Neural cell (in vitro differentiated cells): ENCODE data around the gene MAJIN.

ENCODE experiments used
- CTCF ChIP-seq: fragments of 450-650 bp; IDR thresholded peaks from 2 replicates; pipeline ENCODE4 v1.5.1; 2014; ENCODE audit warnings: antibody characterized with exemption, mild to moderate bottlenecking, moderate library complexity; ENCODE audit not compliant: poor library complexity, severe bottlenecking
- EP300 ChIP-seq: fragments of 450-650 bp; conservative IDR thresholded peaks from 2 replicates; pipeline ENCODE4 v1.6.1; 2014; ENCODE audit warnings: antibody characterized with exemption, mild to moderate bottlenecking, moderate library complexity; ENCODE audit not compliant: poor library complexity, severe bottlenecking
- EZH2 ChIP-seq: fragments of 200-600, 300-800 bp; shearing (Covaris generic), sonication (generic); IDR thresholded peaks from 2 replicates; pipeline ENCODE4 v1.6.1; 2014; ENCODE audit warnings: antibody characterized with exemption, low read length, borderline replicate concordance, mild to moderate bottlenecking; ENCODE audit not compliant: insufficient read depth, poor library complexity, severe bottlenecking
- REST ChIP-seq: IDR thresholded peaks from 2 replicates; pipeline ENCODE4 v1.6.1; 2012; ENCODE audit warnings: borderline replicate concordance
- SMC3 ChIP-seq: fragments of 450-650 bp; conservative IDR thresholded peaks from 2 replicates; pipeline ENCODE4 v1.6.1; 2014; ENCODE audit warnings: antibody characterized with exemption, mild to moderate bottlenecking, moderate library complexity; ENCODE audit not compliant: poor library complexity

GRCh38 chr11:64998141-64998540 is 26.2 kb upstream of the MAJIN start:
- TF ChIP-seq CTCF: no peak
- TF ChIP-seq EZH2: no peak
- no peak for TF ChIP-seq SMC3
- TF ChIP-seq REST: no peak
- no peak for TF ChIP-seq EP300
